ENCODE results near the gene NCKAP5. TPM values are rescaled to one million over a fixed set of nuclear protein-coding genes. Genes with fewer than 3 reads are reported as not detected.

NCKAP5 gene
- total RNA-seq, 1 experiment from 2014 or later: not detected

GRCh38 chr2:133262893-133263292 lies 305.4 kb downstream of the NCKAP5 start:
- no peak overlapping the region for H3K4me2 ChIP-seq
- POLR2A ChIA-PET (ENCODE audit: unreplicated experiment): no interaction called here
- CTCF ChIA-PET: no interaction called here
- no peak overlapping the region for H3K27ac ChIP-seq
- no peak for DNase-seq
- peaks cover 29% of the 10 kb centered on the region for H3K27me3 ChIP-seq (ENCODE audit: insufficient read depth, low read depth)
- no peak overlapping the region for H2AFZ ChIP-seq
- H3K79me2 ChIP-seq (ENCODE audit: low read depth): no peaks in the 10 kb centered on the region
- H4K20me1 ChIP-seq (ENCODE audit: insufficient read depth): no peaks in the 10 kb centered on the region
- H3K4me3 ChIP-seq: no peak overlapping the region
- TF ChIP-seq EZH2 (IDR thresholded peaks at IDR 0.05; ENCODE audit: low read depth) (no peak), CTCF (conservative IDR thresholded peaks at IDR 0.05) (no peak)
- no peaks in the 10 kb centered on the region for H3K4me1 ChIP-seq (replicated peaks; ENCODE audit: insufficient read depth)
- no peaks in the 10 kb centered on the region for H3K36me3 ChIP-seq (ENCODE audit: low read depth)
- no peaks in the 10 kb centered on the region for H3F3A ChIP-seq (ENCODE audit: insufficient read depth, low read depth)
- no TSS peak for BruUV-seq (replicated peaks)
- H3K9me2 ChIP-seq (ENCODE audit: insufficient read depth): no peaks in the 10 kb centered on the region
- intact Hi-C loops (cut with micrococcal nuclease; ENCODE audit: unreplicated experiment): no loop called here
- H3K9me3 ChIP-seq (ENCODE audit: insufficient read depth, low read depth): no peaks in the 10 kb centered on the region

- H3K9me3 ChIP-seq (ENCODE audit: insufficient read depth, low read depth): no peaks in the 10 kb centered on the region
- H3F3A ChIP-seq (ENCODE audit: insufficient read depth, low read depth): no peaks in the 10 kb centered on the region
- intact Hi-C loops (cut with micrococcal nuclease; ENCODE audit: unreplicated experiment): no loop called here
- no TSS peak for BruUV-seq (replicated peaks)
- H3K79me2 ChIP-seq (ENCODE audit: low read depth): no peaks in the 10 kb centered on the region
- no peaks in the 10 kb centered on the region for H3K36me3 ChIP-seq (ENCODE audit: low read depth)
- no peak for DNase-seq
- CTCF ChIA-PET: no interaction called here
- no peak overlapping the region for H3K4me3 ChIP-seq
- POLR2A ChIA-PET (ENCODE audit: unreplicated experiment): no interaction called here
- H4K20me1 ChIP-seq (ENCODE audit: insufficient read depth): no peaks in the 10 kb centered on the region
- no peak for TF ChIP-seq CTCF (conservative IDR thresholded peaks at IDR 0.05)
- no peak for TF ChIP-seq EZH2 (IDR thresholded peaks at IDR 0.05; ENCODE audit: low read depth)
- H3K4me1 ChIP-seq (replicated peaks; ENCODE audit: insufficient read depth): no peaks in the 10 kb centered on the region
- no peak overlapping the region for H3K4me2 ChIP-seq
- peaks cover 7% of the 10 kb centered on the region; the same call in 1 of the 2 replicates for H3K27me3 ChIP-seq (ENCODE audit: insufficient read depth, low read depth)
- H2AFZ ChIP-seq: no peak overlapping the region
- H3K27ac ChIP-seq: no peak overlapping the region
- H3K9me2 ChIP-seq (ENCODE audit: insufficient read depth): no peaks in the 10 kb centered on the region
Observed at GRCh38 chr2:133255360-133255759, 312.9 kb downstream of the NCKAP5 start.

GRCh38 chr2:133253793-133254192 lies 314.5 kb downstream of the NCKAP5 start:
- ChIA-PET CTCF (no interaction called here), POLR2A (ENCODE audit: unreplicated experiment) (no interaction called here)
- H4K20me1 ChIP-seq (ENCODE audit: insufficient read depth): no peaks in the 10 kb centered on the region
- no TSS peak for BruUV-seq (replicated peaks)
- H3K36me3 ChIP-seq (ENCODE audit: low read depth): no peaks in the 10 kb centered on the region
- H3F3A ChIP-seq (ENCODE audit: insufficient read depth, low read depth): no peaks in the 10 kb centered on the region
- no peak overlapping the region for H3K4me2 ChIP-seq
- no peak overlapping the region for H3K4me3 ChIP-seq
- H2AFZ ChIP-seq: no peak overlapping the region
- no peaks in the 10 kb centered on the region for H3K9me2 ChIP-seq (ENCODE audit: insufficient read depth)
- no peaks in the 10 kb centered on the region for H3K79me2 ChIP-seq (ENCODE audit: low read depth)
- H3K27me3 ChIP-seq (ENCODE audit: insufficient read depth, low read depth): peaks cover 7% of the 10 kb centered on the region; the same call in 1 of the 2 replicates
- TF ChIP-seq EZH2 (IDR thresholded peaks at IDR 0.05; ENCODE audit: low read depth) (no peak), CTCF (conservative IDR thresholded peaks at IDR 0.05) (no peak)
- intact Hi-C loops (cut with micrococcal nuclease; ENCODE audit: unreplicated experiment): no loop called here
- no peaks in the 10 kb centered on the region for H3K9me3 ChIP-seq (ENCODE audit: insufficient read depth, low read depth)
- H3K27ac ChIP-seq: no peak overlapping the region
- DNase-seq: no peak
- H3K4me1 ChIP-seq (replicated peaks; ENCODE audit: insufficient read depth): no peaks in the 10 kb centered on the region
